Astrocyte (in vitro differentiated cells and primary cell): ENCODE measurements around the gene RPL37A. TPM values are rescaled to one million over a fixed set of nuclear protein-coding genes. Genes with fewer than 3 reads are reported as not detected.

Experiments
- DNase-seq: peaks from one replicate; pipeline ENCODE4 v3.0.0-alpha.2; 2010; ENCODE audit warnings: low read depth
- FAIRE-seq: peaks from 2 replicates; lab custom pipeline; 2011; peaks lifted over from hg19 to GRCh38; lab: Jason Lieb, UNC
- H2AFZ ChIP-seq: 2 replicates; pipeline ENCODE4 v1.6.0; 2012; ENCODE audit warnings: low read depth, low read length, inconsistent platforms
- H3K27ac ChIP-seq: 2 replicates; pipeline ENCODE4 v1.5.1; 2011; ENCODE audit warnings: low read depth, low read length, inconsistent platforms
- H3K27me3 ChIP-seq: 2 replicates; pipeline ENCODE4 v1.6.0; 2011; ENCODE audit warnings: low read length, inconsistent platforms; ENCODE audit not compliant: insufficient read depth
- H3K36me3 ChIP-seq: 2 replicates; pipeline ENCODE4 v1.5.1; 2011; ENCODE audit warnings: low read length, inconsistent platforms; ENCODE audit not compliant: insufficient read depth
- H3K4me1 ChIP-seq: 2 replicates; pipeline ENCODE4 v1.5.1; 2011; ENCODE audit warnings: low read length, inconsistent platforms; ENCODE audit not compliant: insufficient read depth
- H3K4me2 ChIP-seq: 2 replicates; pipeline ENCODE4 v1.6.0; 2012; ENCODE audit warnings: low read length, inconsistent platforms
- H3K4me3 ChIP-seq: 2 replicates; pipeline ENCODE4 v1.5.1; 2011; ENCODE audit warnings: low read depth, mild to moderate bottlenecking, low read length, inconsistent platforms; ENCODE audit not compliant: insufficient read depth
- H3K79me2 ChIP-seq: 2 replicates; pipeline ENCODE4 v1.6.0; 2012; ENCODE audit warnings: mild to moderate bottlenecking, low read length, inconsistent platforms; ENCODE audit not compliant: insufficient read depth
- H3K9ac ChIP-seq: 2 replicates; pipeline ENCODE4 v1.6.0; 2012; ENCODE audit warnings: mild to moderate bottlenecking, low read length, inconsistent platforms
- H3K9me3 ChIP-seq: 2 replicates; pipeline ENCODE4 v1.5.1; 2012; ENCODE audit warnings: low read depth, mild to moderate bottlenecking, low read length, inconsistent platforms; ENCODE audit not compliant: insufficient read depth
- H4K20me1 ChIP-seq: 2 replicates; pipeline ENCODE4 v1.6.0; 2012; ENCODE audit warnings: low read length, inconsistent platforms; ENCODE audit not compliant: insufficient read depth
- H3K27ac Mint-ChIP-seq: one replicate; pipeline ENCODE4 v1.8.0; 2021; ENCODE audit warnings: mild to moderate bottlenecking, mixed read lengths; ENCODE audit not compliant: unreplicated experiment
- H3K27me3 Mint-ChIP-seq: one replicate; pipeline ENCODE4 v1.8.0; 2021; ENCODE audit warnings: low read depth, mixed read lengths; ENCODE audit not compliant: unreplicated experiment
- H3K36me3 Mint-ChIP-seq: one replicate; pipeline ENCODE4 v1.8.0; 2021; ENCODE audit warnings: low read depth, mixed read lengths; ENCODE audit not compliant: unreplicated experiment
- H3K4me1 Mint-ChIP-seq: one replicate; pipeline ENCODE4 v1.8.0; 2021; ENCODE audit warnings: low read depth, mixed read lengths; ENCODE audit not compliant: unreplicated experiment
- H3K4me3 Mint-ChIP-seq: one replicate; pipeline ENCODE4 v1.8.0; 2021; ENCODE audit warnings: mild to moderate bottlenecking, moderate library complexity, mixed read lengths; ENCODE audit not compliant: unreplicated experiment
- H3K9me3 Mint-ChIP-seq: one replicate; pipeline ENCODE4 v1.8.0; 2021; ENCODE audit warnings: mild to moderate bottlenecking, mixed read lengths; ENCODE audit not compliant: unreplicated experiment
- CTCF ChIP-seq: IDR thresholded peaks from 2 replicates; pipeline ENCODE4 v1.5.1; 2011; ENCODE audit warnings: low read depth, mild to moderate bottlenecking, inconsistent platforms, low read length, moderate library complexity; ENCODE audit not compliant: insufficient read depth
- EZH2 ChIP-seq: IDR thresholded peaks from 2 replicates; pipeline ENCODE4 v1.6.1; 2012; ENCODE audit warnings: mild to moderate bottlenecking, low read length, inconsistent platforms; ENCODE audit not compliant: insufficient read depth
- total RNA-seq: library from RNA; stranded (reverse); gene quantifications from 2 replicates; pipeline ENCODE4 v1.2.1, GENCODE V29; 2021

The RPL37A gene
- total RNA-seq, 1 donor from 2014 or later, result 2,632 TPM

GRCh38 chr2:216486708-216487107, 11.9 kb upstream of the RPL37A start:
- Histone ChIP-seq H3K4me3 (no peak overlapping the region), H3K9me3 (no peaks in the 10 kb centered on the region), H3K36me3 (peaks cover 10% of the 10 kb centered on the region), H3K9ac (no peak overlapping the region), H3K27me3 (no peaks in the 10 kb centered on the region), H3K4me1 (peaks cover 12% of the 10 kb centered on the region), H3K27ac (no peak overlapping the region), H3K79me2 (no peaks in the 10 kb centered on the region), H3K4me2 (no peak overlapping the region), H2AFZ (no peak overlapping the region), H4K20me1 (no peaks in the 10 kb centered on the region)
- Mint-ChIP-seq H3K27me3 (no peaks in the 10 kb centered on the region), H3K9me3 (no peaks in the 10 kb centered on the region), H3K4me3 (no peak overlapping the region), H3K36me3 (peaks cover 2% of the 10 kb centered on the region), H3K27ac (no peak overlapping the region), H3K4me1 (peaks cover 18% of the 10 kb centered on the region)
- DNase-seq, result no peak
- TF ChIP-seq EZH2, result no peak
- no peak for TF ChIP-seq CTCF
- no peak for FAIRE-seq

GRCh38 chr2:216490061-216490460, 8.6 kb upstream of the RPL37A start:
- Histone ChIP-seq H3K9ac (no peak overlapping the region), H3K9me3 (no peaks in the 10 kb centered on the region), H3K4me1 (peaks cover 36% of the 10 kb centered on the region), H4K20me1 (no peaks in the 10 kb centered on the region), H3K4me2 (peak overlapping the region; percentile 14), H2AFZ (peak overlapping the region; percentile 6), H3K4me3 (no peak overlapping the region), H3K36me3 (no peaks in the 10 kb centered on the region), H3K27me3 (no peaks in the 10 kb centered on the region), H3K27ac (peak overlapping the region; percentile 39), H3K79me2 (no peaks in the 10 kb centered on the region)
- FAIRE-seq (no peak), DNase-seq (peak; percentile 74)
- H3K27me3 Mint-ChIP-seq, result no peaks in the 10 kb centered on the region
- no peak overlapping the region for H3K4me3 Mint-ChIP-seq
- no peak for TF ChIP-seq EZH2
- H3K9me3 Mint-ChIP-seq, result no peaks in the 10 kb centered on the region
- no peaks in the 10 kb centered on the region for H3K36me3 Mint-ChIP-seq
- no peak overlapping the region for H3K27ac Mint-ChIP-seq
- peaks cover 48% of the 10 kb centered on the region for H3K4me1 Mint-ChIP-seq

GRCh38 chr2:216491793-216492596, 6.6 kb upstream of the RPL37A start:
- H3K4me3 ChIP-seq, result no peak overlapping the region
- peak overlapping the region; percentile 84 for H3K27ac Mint-ChIP-seq
- no peaks in the 10 kb centered on the region for H3K9me3 ChIP-seq
- no peaks in the 10 kb centered on the region for H4K20me1 ChIP-seq
- peak overlapping the region; percentile 77 for H3K27ac ChIP-seq
- H3K27me3 Mint-ChIP-seq, result no peaks in the 10 kb centered on the region
- no peaks in the 10 kb centered on the region for H3K36me3 ChIP-seq
- DNase-seq, result peak; percentile 31
- H3K79me2 ChIP-seq, result no peaks in the 10 kb centered on the region
- H2AFZ ChIP-seq, result peak overlapping the region; percentile 31
- H3K36me3 Mint-ChIP-seq, result no peaks in the 10 kb centered on the region
- H3K4me2 ChIP-seq, result peak overlapping the region; percentile 56
- H3K9ac ChIP-seq, result peak overlapping the region; percentile 48
- H3K4me1 ChIP-seq, result peaks cover 48% of the 10 kb centered on the region
- no peaks in the 10 kb centered on the region for H3K27me3 ChIP-seq
- no peak for FAIRE-seq
- TF ChIP-seq CTCF, result no peak
- TF ChIP-seq EZH2, result no peak
- peaks cover 50% of the 10 kb centered on the region for H3K4me1 Mint-ChIP-seq
- H3K4me3 Mint-ChIP-seq, result no peak overlapping the region
- no peaks in the 10 kb centered on the region for H3K9me3 Mint-ChIP-seq
